ENCODE results near the gene DEFB125. TPM values are rescaled to one million over a fixed set of nuclear protein-coding genes. Genes with fewer than 3 reads are reported as not detected.

Gene DEFB125
- total RNA-seq, 2 experiments from 2014 or later = not detected

DNA sequence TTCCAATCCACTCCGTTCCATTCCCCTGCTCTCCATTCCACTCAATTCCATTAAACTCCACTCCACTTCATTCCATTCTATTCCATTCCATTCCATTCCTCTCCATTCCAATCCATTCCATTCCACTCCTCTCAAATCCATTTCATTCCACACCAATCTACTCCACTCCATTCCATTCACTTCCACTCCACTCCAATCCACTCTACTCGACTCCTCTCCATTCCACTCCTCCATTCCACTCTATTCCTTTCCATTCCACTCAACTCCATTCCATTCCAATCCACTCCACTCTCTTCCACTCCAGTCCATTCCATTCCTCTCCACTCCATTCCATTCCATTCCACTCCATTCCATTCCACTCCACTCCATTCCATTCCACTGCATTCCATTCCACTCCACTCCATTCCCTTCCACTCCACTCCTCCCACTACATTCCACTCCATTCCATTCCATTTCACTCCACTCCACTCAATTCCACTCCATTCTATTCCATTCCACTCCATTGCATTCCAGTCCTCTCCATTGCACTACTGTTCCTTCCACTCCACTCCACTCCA lies 22.6 kb upstream of the DEFB125 start:
- intact Hi-C loops (cut with DNase I, micrococcal nuclease) = no loop called here
- DNase-seq (no peak), ATAC-seq (ENCODE audit: poor library complexity) (no peak)
- H3K27ac ChIP-seq (ENCODE audit: low read depth in 1 of 2, low read length in 2 of 2) = no peak overlapping the region
- Mint-ChIP-seq H3K27me3 (peaks cover 10% of the 10 kb centered on the region), H3K4me1 (ENCODE audit: low read depth) (no peaks in the 10 kb centered on the region), H3K9me3 (no peaks in the 10 kb centered on the region), H3K27ac (no peak overlapping the region), H3K4me3 (no peak overlapping the region), H3K36me3 (ENCODE audit: low read depth) (no peaks in the 10 kb centered on the region)
- ChIA-PET POLR2A (no interaction called here), CTCF (no interaction called here)
- no peaks in the 10 kb centered on the region for H3K4me1 ChIP-seq (ENCODE audit: insufficient read depth, low read length)
- TF ChIP-seq, protein P1, sequence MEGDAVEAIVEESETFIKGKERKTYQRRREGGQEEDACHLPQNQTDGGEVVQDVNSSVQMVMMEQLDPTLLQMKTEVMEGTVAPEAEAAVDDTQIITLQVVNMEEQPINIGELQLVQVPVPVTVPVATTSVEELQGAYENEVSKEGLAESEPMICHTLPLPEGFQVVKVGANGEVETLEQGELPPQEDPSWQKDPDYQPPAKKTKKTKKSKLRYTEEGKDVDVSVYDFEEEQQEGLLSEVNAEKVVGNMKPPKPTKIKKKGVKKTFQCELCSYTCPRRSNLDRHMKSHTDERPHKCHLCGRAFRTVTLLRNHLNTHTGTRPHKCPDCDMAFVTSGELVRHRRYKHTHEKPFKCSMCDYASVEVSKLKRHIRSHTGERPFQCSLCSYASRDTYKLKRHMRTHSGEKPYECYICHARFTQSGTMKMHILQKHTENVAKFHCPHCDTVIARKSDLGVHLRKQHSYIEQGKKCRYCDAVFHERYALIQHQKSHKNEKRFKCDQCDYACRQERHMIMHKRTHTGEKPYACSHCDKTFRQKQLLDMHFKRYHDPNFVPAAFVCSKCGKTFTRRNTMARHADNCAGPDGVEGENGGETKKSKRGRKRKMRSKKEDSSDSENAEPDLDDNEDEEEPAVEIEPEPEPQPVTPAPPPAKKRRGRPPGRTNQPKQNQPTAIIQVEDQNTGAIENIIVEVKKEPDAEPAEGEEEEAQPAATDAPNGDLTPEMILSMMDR (IDR thresholded peaks at IDR 0.05) = no peak
- no peak overlapping the region for H3K4me3 ChIP-seq (ENCODE audit: low read length)
- H3K9me3 ChIP-seq (ENCODE audit: control insufficient read depth in 1 of 2, insufficient read depth in 1 of 2, low read length in 2 of 2) = peaks cover 12 to 59% of the 10 kb centered on the region in 2 experiments
- peaks cover 13 to 32% of the 10 kb centered on the region in 2 experiments for H3K27me3 ChIP-seq (ENCODE audit: control insufficient read depth in 1 of 2, insufficient read depth in 2 of 2, low read length in 2 of 2)
- no peaks in the 10 kb centered on the region for H3K36me3 ChIP-seq (ENCODE audit: insufficient read depth, low read length)

DNA sequence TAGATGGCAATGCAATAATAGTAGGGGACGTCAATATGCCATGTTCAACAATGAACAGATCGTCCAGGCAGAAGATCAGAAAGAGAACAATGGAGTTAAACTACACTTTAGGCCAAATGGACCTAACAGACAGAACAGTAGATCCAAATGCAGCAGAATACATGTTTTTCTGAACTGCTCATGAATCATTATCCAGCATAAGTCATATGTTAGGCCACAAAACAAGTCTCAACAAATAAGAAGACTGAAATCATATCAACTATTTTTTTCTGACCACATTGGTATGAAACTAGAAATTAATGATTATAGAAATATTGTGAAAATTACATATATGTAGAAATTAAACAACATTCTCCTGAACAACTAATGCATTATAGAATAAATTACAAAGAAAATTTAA lies 10.2 kb upstream of the DEFB125 start:
- no peak for ATAC-seq (ENCODE audit: poor library complexity)
- Mint-ChIP-seq H3K9me3 (peaks cover 8% of the 10 kb centered on the region), H3K27ac (no peak overlapping the region), H3K36me3 (ENCODE audit: low read depth) (no peaks in the 10 kb centered on the region), H3K27me3 (peaks cover 47% of the 10 kb centered on the region), H3K4me3 (no peak overlapping the region), H3K4me1 (ENCODE audit: low read depth) (no peaks in the 10 kb centered on the region)
- no peaks in the 10 kb centered on the region for H3K36me3 ChIP-seq (ENCODE audit: insufficient read depth, low read length)
- no peak overlapping the region for H3K4me3 ChIP-seq (ENCODE audit: low read length)
- intact Hi-C loops (cut with DNase I, micrococcal nuclease) = no loop called here
- peaks cover 11 to 14% of the 10 kb centered on the region in 2 experiments for H3K9me3 ChIP-seq (ENCODE audit: control insufficient read depth in 1 of 2, insufficient read depth in 1 of 2, low read length in 2 of 2)
- H3K27me3 ChIP-seq (ENCODE audit: control insufficient read depth in 1 of 2, insufficient read depth in 2 of 2, low read length in 2 of 2) = peaks cover 6 to 18% of the 10 kb centered on the region in 2 experiments
- ChIA-PET CTCF (no interaction called here), POLR2A (no interaction called here)
- no peak for DNase-seq
- TF ChIP-seq, protein P1 (IDR thresholded peaks at IDR 0.05) = no peak
- no peaks in the 10 kb centered on the region for H3K4me1 ChIP-seq (ENCODE audit: insufficient read depth, low read length)
- H3K27ac ChIP-seq (ENCODE audit: low read depth in 1 of 2, low read length in 2 of 2) = no peak overlapping the region

DNA sequence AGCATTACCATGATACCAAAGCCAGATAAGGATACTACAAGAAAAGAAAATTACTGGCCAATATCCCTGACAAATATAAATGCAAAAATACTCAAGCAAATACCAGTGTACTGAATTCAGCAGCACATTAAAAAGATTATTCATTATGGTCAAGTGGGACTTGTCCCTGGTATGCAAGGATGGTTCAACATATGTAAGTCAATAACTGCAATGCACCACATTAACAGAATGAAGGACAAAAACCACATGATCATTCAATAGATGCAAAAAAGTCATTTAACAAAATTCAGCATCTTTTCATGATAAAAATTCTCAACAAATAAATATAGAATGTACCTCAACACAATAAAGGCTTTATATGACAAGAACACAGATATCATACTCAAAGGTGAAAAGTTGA lies 9.1 kb upstream of the DEFB125 start:
- intact Hi-C loops (cut with DNase I, micrococcal nuclease) = no loop called here
- Histone ChIP-seq H3K27ac (ENCODE audit: low read depth in 1 of 2, low read length in 2 of 2) (no peak overlapping the region), H3K4me3 (ENCODE audit: low read length) (no peak overlapping the region), H3K27me3 (ENCODE audit: control insufficient read depth in 1 of 2, insufficient read depth in 2 of 2, low read length in 2 of 2) (peaks cover 6 to 9% of the 10 kb centered on the region in 2 experiments), H3K36me3 (ENCODE audit: insufficient read depth, low read length) (no peaks in the 10 kb centered on the region), H3K4me1 (ENCODE audit: insufficient read depth, low read length) (no peaks in the 10 kb centered on the region), H3K9me3 (ENCODE audit: control insufficient read depth in 1 of 2, insufficient read depth in 1 of 2, low read length in 2 of 2) (peaks cover 11 to 14% of the 10 kb centered on the region in 2 experiments)
- Mint-ChIP-seq H3K9me3 (peaks cover 8% of the 10 kb centered on the region), H3K27ac (no peak overlapping the region), H3K36me3 (ENCODE audit: low read depth) (no peaks in the 10 kb centered on the region), H3K27me3 (peaks cover 40% of the 10 kb centered on the region), H3K4me1 (ENCODE audit: low read depth) (no peaks in the 10 kb centered on the region), H3K4me3 (no peak overlapping the region)
- ATAC-seq (ENCODE audit: poor library complexity) = no peak
- CTCF ChIA-PET = no interaction called here
- POLR2A ChIA-PET = no interaction called here
- TF ChIP-seq, protein P1 (IDR thresholded peaks at IDR 0.05) = no peak
- no peak for DNase-seq
